GF-D8 (cell line): ENCODE results near the gene FGFR2.

Experiments used
- DNase-seq: peaks from one replicate; lab custom pipeline; 2025; lab: John Stamatoyannopoulos, UW

The FGFR2 gene

GRCh38 chr10:121610798-121611323 is 12.6 kb upstream of the FGFR2 start:
- no peak for DNase-seq

- no peak for DNase-seq
Measured at GRCh38 chr10:121609426-121610380, 11.5 kb upstream of the FGFR2 start.

DNA sequence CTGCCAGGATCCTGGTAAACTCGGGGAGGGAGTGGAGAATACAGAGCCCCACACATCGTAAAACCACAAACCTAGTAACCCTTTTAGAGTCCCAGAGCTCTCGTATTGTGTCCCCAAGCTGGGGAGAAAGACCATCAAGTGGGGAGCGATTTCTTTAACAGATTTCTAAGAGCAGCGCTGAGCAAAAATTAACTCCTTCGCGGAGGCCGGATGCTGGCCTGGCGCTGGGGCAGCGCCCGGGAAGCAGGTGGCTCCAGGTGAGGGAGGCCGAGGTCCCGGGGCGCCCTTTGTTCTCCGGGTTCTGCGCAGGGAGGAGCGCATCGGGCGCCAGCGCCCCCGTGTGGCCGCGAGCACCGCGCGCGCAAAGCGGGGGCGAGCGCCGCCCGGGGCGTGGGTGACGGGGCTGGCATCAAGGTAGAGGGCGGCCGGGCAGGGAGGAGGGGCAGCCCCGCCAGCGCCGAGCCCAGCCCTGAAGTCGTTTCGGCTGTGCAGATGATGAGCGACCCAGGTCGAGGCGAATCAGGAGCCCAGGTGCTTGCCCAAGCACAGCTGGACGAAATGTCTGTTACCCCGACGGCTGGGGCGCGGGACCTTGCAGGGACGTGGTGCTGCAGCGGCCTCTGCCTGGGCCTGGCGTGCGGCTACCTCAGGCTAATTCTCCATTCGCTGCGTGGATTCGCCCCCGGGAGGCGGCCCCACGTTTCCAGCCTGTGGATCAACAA is 10.4 kb upstream of the FGFR2 start:
- no peak for DNase-seq

DNA sequence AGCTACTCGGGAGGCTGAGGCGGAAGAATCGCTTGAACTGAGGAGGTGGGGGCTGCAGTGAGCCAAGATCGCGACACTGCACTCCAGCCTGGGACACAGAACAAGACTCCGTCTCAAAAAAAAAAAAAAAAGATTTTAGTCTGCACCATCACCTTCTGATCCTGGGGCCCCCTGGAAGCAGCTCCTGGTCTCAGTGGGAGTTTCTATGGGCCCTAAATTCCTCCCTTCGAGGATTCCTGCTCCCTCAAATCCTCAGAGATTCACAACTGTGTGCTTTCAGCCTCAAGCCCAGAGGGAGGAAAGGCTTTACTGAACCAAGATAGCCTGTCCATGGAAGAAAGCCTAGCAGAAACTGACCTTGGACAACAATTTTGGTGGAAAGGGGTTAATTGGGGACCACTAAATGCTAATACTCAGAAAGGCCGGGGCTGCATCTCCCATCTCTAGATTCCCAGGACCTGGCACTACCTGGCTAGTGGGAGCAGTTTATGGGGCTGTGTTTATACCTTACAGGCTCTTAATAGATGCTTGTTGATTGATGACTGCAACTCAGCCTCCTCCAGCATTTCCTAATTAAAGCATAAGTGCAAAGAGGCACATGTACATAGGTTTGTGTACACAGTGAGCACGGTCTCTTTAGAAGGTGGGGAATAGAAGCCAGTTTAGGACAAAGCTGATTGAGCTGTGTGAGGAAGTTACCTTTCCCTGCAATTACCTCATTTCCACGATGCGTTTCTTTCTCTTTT is 9.2 kb upstream of the FGFR2 start:
- DNase-seq: no peak

DNA sequence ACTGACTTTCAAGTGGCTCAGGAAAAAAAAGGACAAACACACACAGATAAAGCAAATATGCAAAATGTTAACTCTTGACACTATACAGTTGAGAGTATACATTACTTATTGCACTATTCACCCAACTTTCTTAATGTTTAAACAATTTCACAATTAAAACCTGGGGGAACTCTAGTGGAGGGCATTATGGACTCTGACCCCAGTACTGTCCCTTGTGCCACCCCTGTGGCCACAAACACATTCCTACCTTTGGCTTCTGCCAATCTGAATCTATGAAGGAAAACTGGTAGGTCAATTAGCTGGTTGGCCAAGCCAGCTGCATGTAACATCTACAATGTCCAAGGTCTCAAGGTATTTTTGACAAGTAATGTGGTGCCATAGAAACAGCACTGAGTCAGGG is 7.5 kb upstream of the FGFR2 start:
- no peak for DNase-seq

DNA sequence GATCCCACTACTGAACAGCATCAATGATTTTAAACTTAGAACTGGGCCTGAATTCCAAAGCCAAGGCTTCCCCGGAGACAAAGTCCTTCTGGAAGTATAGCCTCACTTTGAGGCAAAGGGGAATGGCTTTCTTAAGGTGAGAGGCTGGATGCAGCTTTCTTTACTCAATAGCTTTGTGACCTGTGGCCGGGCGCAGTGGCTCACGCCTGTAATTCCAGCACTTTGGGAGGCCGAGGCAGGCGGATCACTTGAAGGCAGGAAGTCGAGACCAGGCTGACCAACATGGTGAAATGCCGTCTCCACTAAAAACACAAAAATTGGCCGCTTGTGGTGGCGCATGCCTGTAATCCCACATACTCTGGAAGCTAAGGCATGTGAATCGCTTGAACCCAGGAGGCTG is 3.2 kb upstream of the FGFR2 start:
- no peak for DNase-seq

GRCh38 chr10:121600611-121601010 is 2.4 kb upstream of the FGFR2 start:
- no peak for DNase-seq

DNA sequence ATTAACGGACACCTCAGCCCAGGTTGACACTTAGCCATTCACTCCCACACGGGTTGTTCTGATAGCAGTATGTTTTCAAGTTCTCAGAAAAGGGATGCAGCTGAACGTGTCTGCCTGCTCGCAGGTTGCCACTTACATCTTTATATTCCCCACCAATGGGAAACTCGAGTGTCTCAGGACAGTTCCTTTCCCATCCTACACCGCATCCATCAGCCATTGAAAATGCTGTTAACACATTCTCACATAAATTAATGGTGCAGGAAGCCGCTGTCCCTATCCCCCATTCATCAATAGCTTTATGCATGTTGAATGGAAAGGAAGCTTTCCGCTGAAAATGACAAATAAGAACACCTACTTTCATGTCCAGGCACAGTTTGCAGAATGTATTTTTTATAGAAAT is 1.7 kb upstream of the FGFR2 start:
- DNase-seq: no peak

DNA sequence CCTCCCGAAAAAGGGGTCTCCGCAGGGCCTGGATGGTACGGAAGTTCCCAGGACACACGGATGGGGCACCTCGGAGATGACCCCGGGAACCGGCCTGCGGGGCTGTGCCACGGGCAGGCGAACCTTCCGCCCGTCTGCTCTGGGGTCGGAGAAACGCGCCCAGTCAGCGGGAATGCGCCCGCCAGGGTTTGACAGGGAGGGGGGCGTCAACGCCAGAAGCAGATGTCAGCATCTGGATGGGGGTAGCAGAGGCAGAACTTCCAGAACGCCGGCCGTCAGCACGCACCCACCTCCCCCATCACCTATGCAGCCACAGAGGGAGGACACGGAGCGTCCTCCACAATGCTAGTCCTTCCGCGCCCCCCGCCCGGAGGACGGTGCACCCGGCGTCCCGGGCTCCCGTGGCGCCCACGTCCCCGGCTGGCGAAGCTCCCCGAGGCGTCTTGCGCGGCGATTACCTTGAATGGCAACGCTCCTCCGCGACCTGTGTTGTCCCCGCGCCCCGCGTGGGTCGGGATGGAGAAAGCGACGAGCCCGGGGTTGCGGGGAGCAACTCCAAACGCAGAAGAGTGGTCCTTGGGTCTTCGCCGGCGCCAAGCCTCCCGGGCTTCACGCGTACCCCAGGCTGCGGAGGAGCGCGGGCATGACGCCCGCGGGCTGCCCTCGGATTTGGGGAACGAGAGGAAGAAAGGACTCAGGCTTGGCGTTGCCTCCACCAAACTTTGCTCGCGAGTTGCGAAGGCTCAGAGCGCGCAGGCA is 561 bp downstream of the FGFR2 start:
- no peak for DNase-seq

DNA sequence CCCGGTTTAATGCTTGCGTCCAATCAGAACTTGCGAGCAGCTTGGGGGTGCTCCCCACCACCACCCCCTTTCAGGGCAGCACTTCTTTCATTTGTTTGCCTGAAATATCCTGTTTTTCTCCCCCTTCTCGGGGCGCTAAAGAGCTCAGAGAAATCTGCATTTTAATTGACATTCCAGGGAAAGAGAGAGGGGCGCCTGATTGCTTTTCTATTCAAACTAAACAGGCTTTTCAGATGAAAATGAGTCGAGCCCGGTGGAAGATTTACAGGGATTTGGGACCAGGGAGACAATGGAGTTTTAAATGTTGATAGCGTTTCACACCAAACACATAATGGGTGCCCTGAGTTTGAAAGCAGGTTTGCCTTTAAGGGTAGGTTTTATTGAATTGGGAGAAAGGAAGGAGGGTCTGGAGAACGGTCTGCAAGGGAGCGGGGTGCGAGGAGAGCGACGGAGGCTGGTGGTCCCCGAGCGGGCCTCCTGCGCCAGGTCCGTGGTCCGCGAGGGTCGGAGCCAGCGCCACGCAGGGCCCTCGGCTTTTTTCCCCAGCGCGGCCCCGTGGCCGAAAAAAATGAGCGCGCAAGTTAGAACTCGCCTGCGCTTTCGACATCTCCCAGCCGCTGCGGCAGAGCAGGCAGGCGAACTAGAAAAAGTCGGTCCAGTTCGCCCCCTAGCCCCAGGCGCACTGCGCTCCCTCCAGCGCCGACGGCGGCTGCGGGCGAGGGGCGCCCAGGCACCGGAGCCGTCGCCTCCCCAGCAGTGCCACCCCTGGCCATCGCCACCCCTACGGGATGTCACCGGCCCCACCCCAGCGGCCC is 1.3 kb downstream of the FGFR2 start:
- no peak for DNase-seq

- no peak for DNase-seq
Measured at GRCh38 chr10:121595806-121596688, 2.2 kb downstream of the FGFR2 start.

DNA sequence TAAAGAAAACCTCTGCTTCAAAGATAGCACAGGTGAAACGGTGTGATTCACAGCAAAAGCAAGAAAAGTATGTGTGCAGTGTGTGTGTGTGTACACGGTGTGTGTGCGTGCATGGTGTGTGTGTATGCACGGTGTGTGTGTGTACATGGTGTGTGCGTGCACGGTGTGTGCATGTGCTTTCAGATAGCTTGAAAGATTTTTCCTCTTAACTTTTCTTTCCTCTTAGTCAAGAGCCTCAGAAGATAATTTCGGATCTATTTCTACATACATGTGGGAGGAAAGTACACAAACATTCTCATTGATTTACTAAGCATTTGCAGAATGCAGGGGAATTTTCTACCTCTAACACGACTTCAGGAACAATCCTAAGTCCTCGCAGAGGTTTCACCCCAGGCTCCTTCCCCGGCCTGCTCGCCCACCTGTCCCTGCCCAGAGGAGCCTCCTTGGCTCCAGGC is 2.9 kb downstream of the FGFR2 start:
- no peak for DNase-seq

DNA sequence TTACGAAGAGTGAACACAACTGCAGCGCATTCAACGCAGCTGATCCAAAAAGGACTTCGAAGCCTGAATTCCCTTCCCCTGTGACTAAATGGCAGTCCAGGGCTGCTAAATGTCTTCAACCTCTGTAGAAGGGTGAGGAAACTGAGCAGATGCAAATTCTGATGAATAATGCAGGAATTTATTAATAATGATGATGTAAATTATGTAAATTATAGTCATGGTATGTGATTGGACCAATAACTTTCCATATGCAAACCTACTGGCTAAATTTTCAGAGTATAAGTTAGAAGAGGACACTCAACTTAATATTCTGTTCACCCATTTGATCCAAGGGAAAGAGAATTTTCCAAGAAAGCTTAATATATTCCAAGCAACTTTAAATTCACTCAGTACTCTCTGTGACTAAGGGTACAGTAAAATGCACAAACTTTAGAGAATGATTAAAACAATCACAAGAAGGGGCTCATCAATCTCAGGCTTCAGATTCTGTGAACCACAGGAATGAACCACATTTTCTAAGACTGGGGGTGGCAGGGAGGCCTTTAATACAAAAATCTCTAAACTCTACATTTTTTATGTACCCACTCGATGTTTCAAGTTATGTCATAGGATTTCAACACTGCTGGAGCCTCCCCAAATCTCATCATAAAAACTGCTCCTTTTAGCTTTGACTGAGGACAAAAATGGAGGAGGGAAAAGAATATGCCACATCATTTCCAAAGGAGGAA is 3.5 kb downstream of the FGFR2 start:
- DNase-seq: no peak

DNA sequence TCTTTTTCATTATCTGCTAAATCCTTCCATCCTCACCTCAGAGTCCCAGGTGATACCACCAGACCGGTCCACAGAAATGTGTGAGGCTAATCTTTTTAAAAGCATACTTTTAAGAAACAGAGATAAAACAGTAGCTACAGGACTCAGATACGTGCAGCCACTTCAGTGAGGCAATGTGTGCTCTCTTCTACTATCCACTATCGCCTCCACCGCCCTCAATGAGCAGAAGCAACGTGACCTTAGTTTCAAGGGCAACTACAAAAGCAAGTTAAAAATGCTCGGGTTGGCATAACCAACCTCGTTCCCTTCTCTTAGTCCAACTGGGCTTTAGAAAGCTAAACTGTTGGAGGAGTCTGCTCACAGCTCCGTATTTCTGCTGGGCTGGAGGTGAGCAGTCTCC is 4.2 kb downstream of the FGFR2 start:
- no peak for DNase-seq

- DNase-seq: no peak
Measured at GRCh38 chr10:121593281-121594075, 4.8 kb downstream of the FGFR2 start.

DNA sequence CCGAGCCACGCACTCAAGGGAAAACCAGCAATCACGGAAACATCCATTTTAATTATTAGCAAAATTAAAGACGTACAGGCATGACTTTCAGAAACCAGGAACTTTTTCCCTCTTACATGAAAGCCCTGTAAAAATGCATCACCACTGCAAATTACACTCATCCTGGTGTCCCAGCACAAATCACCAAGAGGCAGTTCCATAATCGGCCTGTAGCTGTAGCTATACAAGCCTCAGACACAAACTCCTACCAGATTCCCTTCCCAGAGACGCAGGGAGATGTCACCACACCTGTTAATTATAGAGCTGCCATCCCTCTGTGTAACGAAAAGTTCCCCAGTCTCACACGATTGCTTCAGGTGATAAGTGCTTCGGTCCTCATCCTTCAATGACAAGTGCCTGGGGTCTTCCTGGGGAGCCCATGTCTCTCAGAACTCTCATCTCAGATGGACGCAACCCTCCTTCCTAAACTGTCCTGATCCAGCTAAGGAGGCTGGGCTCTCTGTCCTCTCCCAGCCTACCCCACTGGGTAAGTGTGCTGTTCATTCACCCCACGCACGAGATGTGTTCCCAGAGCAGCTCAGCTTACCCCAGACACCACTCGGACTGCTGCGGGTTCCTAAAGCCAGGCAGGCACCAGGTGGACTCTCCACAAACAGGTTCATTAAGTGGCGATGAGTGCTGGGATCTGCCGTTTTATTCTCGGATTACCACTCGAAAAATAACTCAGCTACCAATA is 5.9 kb downstream of the FGFR2 start:
- no peak for DNase-seq

DNA sequence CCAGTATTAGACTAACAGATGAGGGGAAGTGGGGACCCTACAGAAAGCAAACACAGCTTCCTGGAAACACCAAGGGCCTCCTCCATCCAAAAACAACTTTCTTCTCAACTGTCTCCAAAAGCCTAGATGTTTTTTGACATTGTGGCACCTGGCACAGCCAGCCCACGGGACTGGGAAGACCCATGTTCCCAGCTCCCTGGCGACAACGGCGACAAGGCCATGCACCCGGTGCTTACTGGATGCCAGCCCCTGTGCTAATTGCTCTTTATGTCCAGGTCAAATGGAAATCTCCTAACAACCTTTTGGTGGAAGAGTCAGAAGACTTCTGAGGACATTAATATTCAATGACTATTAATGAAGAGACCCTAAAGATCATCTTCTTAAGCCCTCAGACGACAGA is 7.1 kb downstream of the FGFR2 start:
- DNase-seq: no peak
